Measurements from ENCODE around the gene MCF2L2.

GRCh38 chr3:183172051-183172639, 256.3 kb downstream of the MCF2L2 start:
- no peak for TF ChIP-seq CTCF (IDR thresholded peaks at IDR 0.05)
- TF ChIP-seq POLR2AphosphoS5 (IDR thresholded peaks at IDR 0.05): no peak
- no peak for TF ChIP-seq POLR2A (IDR thresholded peaks at IDR 0.05)
- no peak for TF ChIP-seq EP300 (IDR thresholded peaks at IDR 0.05)
